Progenitor cell of endocrine pancreas (in vitro differentiated cells): ENCODE measurements around the gene CPEB3. TPM values are rescaled to one million over a fixed set of nuclear protein-coding genes. Genes with fewer than 3 reads are reported as not detected.
"Not testable (repeated sequence)": the region's sequence is repeated elsewhere in the genome, so short reads cannot be mapped to it uniquely, and the experiment has no call there.

ENCODE experiments used
- DNase-seq: peaks from one replicate; pipeline ENCODE4 v3.0.0; 2021; ENCODE audit warnings: low spot score; ENCODE audit not compliant: unreplicated experiment
- H3K27ac Mint-ChIP-seq: 2 replicates; pipeline ENCODE4 v1.8.0; 2021; ENCODE audit warnings: mild to moderate bottlenecking, moderate library complexity, mixed read lengths
- H3K27me3 Mint-ChIP-seq: 2 replicates; pipeline ENCODE4 v1.8.0; 2021; ENCODE audit warnings: mixed read lengths
- H3K36me3 Mint-ChIP-seq: 2 replicates; pipeline ENCODE4 v1.8.0; 2022; ENCODE audit warnings: mixed read lengths; ENCODE audit not compliant: insufficient read depth
- H3K4me1 Mint-ChIP-seq: 2 replicates; pipeline ENCODE4 v1.8.0; 2021; ENCODE audit warnings: low read depth, mixed read lengths
- H3K4me3 Mint-ChIP-seq: 2 replicates; pipeline ENCODE4 v1.8.0; 2021; ENCODE audit warnings: low read depth, mild to moderate bottlenecking, moderate library complexity, mixed read lengths
- H3K9me3 Mint-ChIP-seq: 2 replicates; pipeline ENCODE4 v1.8.0; 2021; ENCODE audit warnings: low read depth, mixed read lengths
- CTCF ChIP-seq: fragments of 200-600 bp; sonication (generic); IDR thresholded peaks from one replicate; pipeline ENCODE4 v1.5.0; 2021; ENCODE audit warnings: antibody characterized with exemption, mild to moderate bottlenecking; ENCODE audit not compliant: unreplicated experiment
- total RNA-seq: library from RNA; stranded (reverse); gene quantifications from 2 replicates; pipeline ENCODE4 v1.2.1, GENCODE V29; 2021

Gene CPEB3
- total RNA-seq, 1 donor from 2014 or later, result 2.1 TPM

DNA sequence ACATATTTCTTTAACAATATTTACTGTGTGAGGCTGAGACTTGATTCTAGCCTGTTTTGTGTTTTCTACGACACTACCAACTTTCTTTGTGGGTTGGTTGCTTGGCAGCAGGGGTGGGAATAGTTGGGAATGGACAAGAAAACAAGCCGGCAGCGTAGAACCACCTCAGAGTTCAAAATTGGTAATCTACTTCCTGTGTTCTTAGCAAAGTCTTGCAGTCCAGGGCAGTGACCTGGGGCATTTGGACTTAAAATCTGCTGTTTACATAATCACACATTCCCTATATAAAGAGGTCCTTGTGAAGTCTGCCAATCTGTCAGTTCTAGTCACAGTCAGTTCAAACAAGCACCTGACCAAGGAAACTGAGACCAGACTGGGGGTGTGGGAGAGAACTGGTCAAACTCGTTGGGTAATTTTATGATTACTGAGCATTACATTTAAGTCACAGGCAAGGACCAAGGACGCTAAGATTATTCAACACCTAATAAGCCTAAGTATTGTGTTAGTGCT lies 167.9 kb downstream of the CPEB3 start:
- DNase-seq, result no peak
- Mint-ChIP-seq H3K27me3 (no peaks in the 10 kb centered on the region), H3K36me3 (no peaks in the 10 kb centered on the region), H3K4me1 (peaks cover 24% of the 10 kb centered on the region), H3K4me3 (peak overlapping the region; percentile 15), H3K9me3 (no peaks in the 10 kb centered on the region), H3K27ac (peak overlapping the region; percentile 59)
- no peak for TF ChIP-seq CTCF

- TF ChIP-seq CTCF, result no peak
- H3K36me3 Mint-ChIP-seq, result no peaks in the 10 kb centered on the region
- peaks cover 24% of the 10 kb centered on the region for H3K4me1 Mint-ChIP-seq
- H3K27ac Mint-ChIP-seq, result peak overlapping the region; percentile 23
- no peak for DNase-seq
- H3K9me3 Mint-ChIP-seq, result no peaks in the 10 kb centered on the region
- no peaks in the 10 kb centered on the region for H3K27me3 Mint-ChIP-seq
- peak overlapping the region; percentile 7 for H3K4me3 Mint-ChIP-seq
These were observed 169.0 kb downstream of the CPEB3 start for GRCh38 chr10:92121686-92122492.

GRCh38 chr10:92119340-92119739 lies 171.5 kb downstream of the CPEB3 start:
- Mint-ChIP-seq H3K27me3 (no peaks in the 10 kb centered on the region), H3K4me1 (peaks cover 24% of the 10 kb centered on the region), H3K9me3 (no peaks in the 10 kb centered on the region), H3K36me3 (no peaks in the 10 kb centered on the region), H3K4me3 (no peak overlapping the region), H3K27ac (no peak overlapping the region)
- no peak for DNase-seq
- no peak for TF ChIP-seq CTCF

DNA sequence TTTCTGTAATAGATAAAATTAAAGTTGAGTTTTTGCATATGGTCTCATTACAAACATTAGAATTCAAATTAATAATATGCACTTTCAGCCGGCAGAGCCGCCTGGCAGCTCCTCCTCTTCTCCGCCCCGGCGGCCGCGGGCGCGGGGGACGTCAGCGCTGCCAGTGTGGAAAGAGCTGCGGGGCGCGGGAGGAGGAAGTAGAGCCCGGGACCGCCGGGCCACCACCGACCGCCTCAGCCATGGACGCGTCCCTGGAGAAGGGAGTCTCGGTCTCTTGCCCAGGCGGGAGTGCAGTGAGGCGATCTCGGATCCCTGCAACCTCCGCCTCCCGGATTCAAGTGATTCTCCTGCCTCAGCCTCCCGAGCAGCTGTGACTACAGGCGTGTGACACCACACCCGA lies 176.0 kb downstream of the CPEB3 start:
- not testable (repeated sequence) for DNase-seq, H3K27ac Mint-ChIP-seq, H3K4me3 Mint-ChIP-seq, H3K9me3 Mint-ChIP-seq, H3K27me3 Mint-ChIP-seq, H3K4me1 Mint-ChIP-seq, H3K36me3 Mint-ChIP-seq

- H3K9me3 Mint-ChIP-seq, result no peaks in the 10 kb centered on the region
- H3K27me3 Mint-ChIP-seq, result no peaks in the 10 kb centered on the region
- TF ChIP-seq CTCF, result no peak
- H3K27ac Mint-ChIP-seq, result no peak overlapping the region
- H3K4me3 Mint-ChIP-seq, result no peak overlapping the region
- no peaks in the 10 kb centered on the region for H3K36me3 Mint-ChIP-seq
- DNase-seq, result no peak
- peaks cover 4% of the 10 kb centered on the region for H3K4me1 Mint-ChIP-seq
These were observed 176.8 kb downstream of the CPEB3 start for GRCh38 chr10:92113911-92114600.
